GM18519 (cell line): ENCODE measurements around the gene PDILT.
"Not testable (repeated sequence)": the region's sequence is repeated elsewhere in the genome, so short reads cannot be mapped to it uniquely, and the experiment has no call there.

ENCODE experiments used
- ATAC-seq: cut with Tn5 transposase; IDR thresholded peaks from one replicate; pipeline ENCODE4 v1.9.1; 2021; ENCODE audit warnings: mild to moderate bottlenecking, moderate library complexity; ENCODE audit not compliant: unreplicated experiment, low FRiP score

The PDILT gene

GRCh38 chr16:20326321-20326720 lies 78.2 kb downstream of the PDILT start:
- no peak for ATAC-seq

- ATAC-seq = no peak
Observed at GRCh38 chr16:20325005-20325404, 79.5 kb downstream of the PDILT start.

GRCh38 chr16:20323591-20324117 lies 80.9 kb downstream of the PDILT start:
- no peak for ATAC-seq

GRCh38 chr16:20322696-20323095 lies 81.8 kb downstream of the PDILT start:
- ATAC-seq = no peak

- no peak for ATAC-seq
Observed at GRCh38 chr16:20321671-20322070, 82.9 kb downstream of the PDILT start.

- not testable (repeated sequence) for ATAC-seq
Observed at GRCh38 chr16:20321051-20321450, 83.5 kb downstream of the PDILT start.

GRCh38 chr16:20320592-20320991 lies 83.9 kb downstream of the PDILT start:
- no peak for ATAC-seq

GRCh38 chr16:20320178-20320577 lies 84.4 kb downstream of the PDILT start:
- ATAC-seq = no peak

GRCh38 chr16:20319406-20319805 lies 85.1 kb downstream of the PDILT start:
- ATAC-seq = no peak

- no peak for ATAC-seq
Observed at GRCh38 chr16:20318437-20318836, 86.1 kb downstream of the PDILT start.

- ATAC-seq = no peak
Observed at GRCh38 chr16:20318006-20318405, 86.5 kb downstream of the PDILT start.

- no peak for ATAC-seq
Observed at GRCh38 chr16:20317117-20317516, 87.4 kb downstream of the PDILT start.

GRCh38 chr16:20316715-20317114 lies 87.8 kb downstream of the PDILT start:
- no peak for ATAC-seq

GRCh38 chr16:20315764-20316163 lies 88.8 kb downstream of the PDILT start:
- no peak for ATAC-seq

- no peak for ATAC-seq
Observed at GRCh38 chr16:20314575-20314974, 90.0 kb downstream of the PDILT start.

- ATAC-seq = no peak
Observed at GRCh38 chr16:20313741-20314140, 90.8 kb downstream of the PDILT start.

- not testable (repeated sequence) for ATAC-seq
Observed at GRCh38 chr16:20312536-20313095, 91.9 kb downstream of the PDILT start.

GRCh38 chr16:20311548-20311947 lies 93.0 kb downstream of the PDILT start:
- no peak for ATAC-seq

- no peak for ATAC-seq
Observed at GRCh38 chr16:20310421-20311395, 93.8 kb downstream of the PDILT start.

- no peak for ATAC-seq
Observed at GRCh38 chr16:20309786-20310185, 94.8 kb downstream of the PDILT start.
